Smooth muscle cell (in vitro differentiated cells): ENCODE data around the gene PAX8. TPM values are rescaled to one million over a fixed set of nuclear protein-coding genes. Genes with fewer than 3 reads are reported as not detected.

Experiments used
- DNase-seq: peaks from one replicate; lab custom pipeline; 2025; ENCODE audit not compliant: unreplicated experiment; lab: John Stamatoyannopoulos, UW
- H2AFZ ChIP-seq: fragments of 200-600 bp; sonication (generic); 2 replicates; pipeline ENCODE4 v1.6.0; 2016; ENCODE audit warnings: antibody characterized with exemption, low read depth, mild to moderate bottlenecking
- H3F3A ChIP-seq: fragments of 200-600 bp; sonication (generic); 2 replicates; pipeline ENCODE4 v1.6.0; 2017; ENCODE audit warnings: antibody characterized with exemption, low read depth
- H3K27ac ChIP-seq: fragments of 200-600 bp; sonication (generic); 2 replicates; pipeline ENCODE4 v1.5.1; 2016; ENCODE audit warnings: low read depth, mild to moderate bottlenecking
- H3K27me3 ChIP-seq: fragments of 200-600 bp; sonication (generic); 2 replicates; pipeline ENCODE4 v1.6.1; 2016; ENCODE audit warnings: low read depth, mild to moderate bottlenecking
- H3K36me3 ChIP-seq: fragments of 200-600 bp; sonication (generic); 2 replicates; pipeline ENCODE4 v1.5.1; 2016; ENCODE audit warnings: low read depth
- H3K4me1 ChIP-seq: fragments of 200-600 bp; sonication (generic); 2 replicates; pipeline ENCODE4 v1.5.1; 2016; ENCODE audit warnings: low read depth
- H3K4me2 ChIP-seq: fragments of 200-600 bp; sonication (generic); 2 replicates; pipeline ENCODE4 v1.6.0; 2016; ENCODE audit warnings: mild to moderate bottlenecking
- H3K4me3 ChIP-seq: fragments of 200-600 bp; sonication (generic); 2 replicates; pipeline ENCODE4 v1.5.1; 2016; ENCODE audit warnings: mild to moderate bottlenecking
- H3K79me2 ChIP-seq: fragments of 200-600 bp; sonication (generic); 2 replicates; pipeline ENCODE4 v1.6.0; 2016; ENCODE audit warnings: low read depth, mild to moderate bottlenecking
- H3K9ac ChIP-seq: fragments of 200-600 bp; sonication (generic); 2 replicates; pipeline ENCODE4 v1.6.0; 2016; ENCODE audit warnings: low read depth
- H3K9me3 ChIP-seq: fragments of 200-600 bp; sonication (generic); replicated peaks from 2 replicates; pipeline ENCODE4 v1.5.1; 2016; ENCODE audit warnings: low read depth
- H4K20me1 ChIP-seq: fragments of 200-600 bp; sonication (generic); 2 replicates; pipeline ENCODE4 v1.6.0; 2016; ENCODE audit warnings: low read depth
- WGBS: methylation state at CpG from one replicate; pipeline ENCODE4 v1.1.7; 2016; ENCODE audit warnings: low lambda C conversion rate; 5-methylcytosine and 5-hydroxymethylcytosine counted together
- polyA plus RNA-seq: library from polyadenylated mRNA; unstranded; fragments of >200 nt; fragmentation: Nextera tagmentation; extraction: Ambion mirVana; gene quantifications from 2 replicates; pipeline ENCODE4 v1.2.1, GENCODE V29; 2016
- total RNA-seq: library from RNA; depleted of rRNA; stranded (reverse); fragments of >200 nt; gene quantifications from 2 replicates; pipeline ENCODE4 v1.2.3, GENCODE V29; 2014
- TF ChIP-seq, protein P1 (sequence below): fragments of 200-600 bp; sonication (generic); IDR thresholded peaks from 2 replicates; pipeline ENCODE4 v1.5.1; 2017; ENCODE audit warnings: borderline replicate concordance, mild to moderate bottlenecking, antibody characterized with exemption; ENCODE audit not compliant: insufficient read depth, poor library complexity, severe bottlenecking

PAX8 gene
- total and polyA plus RNA-seq, 2 experiments from 2014 or later, result not detected

GRCh38 chr2:113233593-113234550 lies 44.8 kb downstream of the PAX8 start:
- H3K27ac ChIP-seq, result no peak overlapping the region
- H3K4me2 ChIP-seq, result no peak overlapping the region
- WGBS, result 61% methylated on average over 7 of the region's 9 CpGs
- no peaks in the 10 kb centered on the region for H3K4me1 ChIP-seq
- no peak overlapping the region for H2AFZ ChIP-seq
- H3K9me3 ChIP-seq, result no peaks in the 10 kb centered on the region
- no peaks in the 10 kb centered on the region for H3K27me3 ChIP-seq
- H3K36me3 ChIP-seq, result no peaks in the 10 kb centered on the region
- no peak for DNase-seq
- H3F3A ChIP-seq, result no peaks in the 10 kb centered on the region
- H3K9ac ChIP-seq, result no peak overlapping the region
- no peaks in the 10 kb centered on the region for H3K79me2 ChIP-seq
- TF ChIP-seq, protein P1, sequence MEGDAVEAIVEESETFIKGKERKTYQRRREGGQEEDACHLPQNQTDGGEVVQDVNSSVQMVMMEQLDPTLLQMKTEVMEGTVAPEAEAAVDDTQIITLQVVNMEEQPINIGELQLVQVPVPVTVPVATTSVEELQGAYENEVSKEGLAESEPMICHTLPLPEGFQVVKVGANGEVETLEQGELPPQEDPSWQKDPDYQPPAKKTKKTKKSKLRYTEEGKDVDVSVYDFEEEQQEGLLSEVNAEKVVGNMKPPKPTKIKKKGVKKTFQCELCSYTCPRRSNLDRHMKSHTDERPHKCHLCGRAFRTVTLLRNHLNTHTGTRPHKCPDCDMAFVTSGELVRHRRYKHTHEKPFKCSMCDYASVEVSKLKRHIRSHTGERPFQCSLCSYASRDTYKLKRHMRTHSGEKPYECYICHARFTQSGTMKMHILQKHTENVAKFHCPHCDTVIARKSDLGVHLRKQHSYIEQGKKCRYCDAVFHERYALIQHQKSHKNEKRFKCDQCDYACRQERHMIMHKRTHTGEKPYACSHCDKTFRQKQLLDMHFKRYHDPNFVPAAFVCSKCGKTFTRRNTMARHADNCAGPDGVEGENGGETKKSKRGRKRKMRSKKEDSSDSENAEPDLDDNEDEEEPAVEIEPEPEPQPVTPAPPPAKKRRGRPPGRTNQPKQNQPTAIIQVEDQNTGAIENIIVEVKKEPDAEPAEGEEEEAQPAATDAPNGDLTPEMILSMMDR, result no peak
- no peaks in the 10 kb centered on the region for H4K20me1 ChIP-seq
- H3K4me3 ChIP-seq, result no peak overlapping the region

- Histone ChIP-seq H3F3A (no peaks in the 10 kb centered on the region), H3K4me2 (no peak overlapping the region), H3K9me3 (no peaks in the 10 kb centered on the region), H3K79me2 (no peaks in the 10 kb centered on the region), H3K4me1 (no peaks in the 10 kb centered on the region), H3K36me3 (no peaks in the 10 kb centered on the region), H2AFZ (no peak overlapping the region), H3K27me3 (no peaks in the 10 kb centered on the region), H3K4me3 (no peak overlapping the region), H4K20me1 (no peaks in the 10 kb centered on the region), H3K9ac (no peak overlapping the region), H3K27ac (no peak overlapping the region)
- 97% methylated on average over 5 of the region's 6 CpGs for WGBS
- DNase-seq, result no peak
- TF ChIP-seq, protein P1, result no peak
Measured at GRCh38 chr2:113232740-113233139, 46.0 kb downstream of the PAX8 start.

DNA sequence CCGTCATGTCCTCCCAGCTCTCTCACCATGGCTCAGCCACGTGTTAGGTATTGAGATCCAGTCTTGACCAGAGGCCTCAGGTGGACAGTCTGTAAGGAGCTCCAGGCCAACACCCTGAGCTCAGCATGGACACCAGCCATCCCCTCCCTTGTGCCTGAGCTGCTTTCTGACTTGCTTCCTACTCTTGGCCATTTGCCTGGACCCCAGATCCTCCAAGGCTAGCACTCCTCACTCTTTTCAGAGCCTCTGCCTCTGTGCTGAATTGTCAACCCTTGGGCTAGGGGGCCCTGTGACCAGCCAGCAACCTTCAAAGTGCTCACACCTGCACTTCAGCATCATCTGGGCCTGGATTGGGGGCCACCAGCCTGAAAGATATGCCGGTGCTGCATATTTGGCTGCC lies 46.6 kb downstream of the PAX8 start:
- no peak overlapping the region for H3K27ac ChIP-seq
- TF ChIP-seq, protein P1, result no peak
- H3K9me3 ChIP-seq, result no peaks in the 10 kb centered on the region
- no peak overlapping the region for H3K4me3 ChIP-seq
- 84% methylated on average over 3 of the region's 3 CpGs for WGBS
- H3K4me2 ChIP-seq, result no peak overlapping the region
- no peak overlapping the region for H3K9ac ChIP-seq
- H3K4me1 ChIP-seq, result no peaks in the 10 kb centered on the region
- no peaks in the 10 kb centered on the region for H4K20me1 ChIP-seq
- DNase-seq, result no peak
- H3K27me3 ChIP-seq, result no peaks in the 10 kb centered on the region
- no peaks in the 10 kb centered on the region for H3K36me3 ChIP-seq
- no peak overlapping the region for H2AFZ ChIP-seq
- no peaks in the 10 kb centered on the region for H3K79me2 ChIP-seq
- H3F3A ChIP-seq, result no peaks in the 10 kb centered on the region
